Dermis lymphatic vessel endothelial cell (primary cell): Measurements from ENCODE around the gene SCAMP4. TPM values are rescaled to one million over a fixed set of nuclear protein-coding genes. Genes with fewer than 3 reads are reported as not detected.

Experiments used
- total RNA-seq: library from RNA; depleted of rRNA; stranded (reverse); fragments of >200 nt; gene quantifications from 2 replicates; pipeline ENCODE4 v1.2.1, GENCODE V29; 2014

The SCAMP4 gene
- total RNA-seq: 20.4 and 21.9 TPM in 2 replicates

DNA sequence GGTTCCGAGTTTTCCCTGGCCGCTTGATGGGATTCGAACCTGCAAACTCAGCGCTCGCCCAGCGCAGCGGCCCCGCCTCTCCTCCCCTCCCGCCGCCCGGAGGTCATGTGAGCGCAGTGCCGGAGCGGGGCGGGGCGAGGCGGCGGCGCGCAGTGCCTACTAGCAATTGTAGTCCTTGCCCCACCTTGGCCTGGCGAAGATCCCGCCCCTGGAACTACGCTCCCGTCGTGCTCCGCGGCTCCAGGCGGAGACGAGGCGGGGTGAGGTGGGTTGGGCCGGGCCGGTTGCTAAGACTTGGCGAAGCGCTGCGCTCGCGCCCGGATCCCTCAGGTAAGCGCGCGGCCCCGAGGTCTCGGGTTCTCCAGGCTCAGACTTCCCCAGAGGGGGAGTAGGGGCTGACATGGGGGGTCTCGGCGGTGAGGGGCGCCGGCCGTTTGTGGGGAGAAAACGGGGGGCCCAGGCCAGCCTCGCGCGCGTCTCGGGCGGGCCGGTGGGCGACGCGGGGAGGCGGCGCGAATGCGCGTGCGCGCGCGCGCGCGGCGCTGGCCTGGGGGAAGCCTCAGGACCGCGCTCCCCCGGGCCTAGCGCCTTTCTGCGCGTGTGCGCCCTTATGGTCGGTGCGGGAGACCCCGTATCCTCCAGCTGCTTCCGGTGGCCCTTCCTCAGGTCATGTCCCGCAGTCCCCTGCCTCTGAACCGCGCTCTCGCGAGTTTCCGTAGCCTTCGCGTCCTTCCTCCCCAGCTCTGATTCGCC, at the start of gene SCAMP4, which contains the start of gene ADAT3:
Gene SCAMP4 (plus strand): TSS at position 290 of the 753 bp plus-strand sequence. CDS start 9,621 bp downstream, outside the sequence.
Gene ADAT3 (plus strand): TSS at position 290 of the 753 bp plus-strand sequence. CDS start 6,649 bp downstream, outside the sequence.

DNA sequence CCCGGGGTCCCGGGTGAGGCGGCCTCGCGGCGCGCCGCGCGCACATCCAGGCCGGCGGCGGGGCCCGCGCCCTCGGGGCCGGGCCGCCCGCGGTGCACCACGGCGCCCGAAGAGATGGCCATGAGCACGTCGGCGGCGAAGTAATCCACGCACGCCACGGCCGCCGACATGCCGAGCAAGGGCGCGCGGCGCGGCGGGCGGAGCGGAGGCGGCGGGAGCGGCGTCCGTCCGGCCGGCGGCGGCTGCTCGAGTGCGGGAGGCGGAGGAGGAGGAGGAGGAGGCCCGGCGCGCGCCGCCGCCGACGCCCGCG, 41.9 kb upstream of the SCAMP4 start, which contains the start of gene KLF16:
Gene KLF16 (minus strand): TSS at position 252 of the 310 bp plus-strand sequence. CDS start 82 bp downstream, at position 170.

GRCh38 chr19:1885398-1886119, 19.6 kb upstream of the SCAMP4 start, which contains the start of gene ABHD17A:
TSS of gene ABHD17A (minus strand) at chr19:1885496. CDS start at chr19:1881566, 3,930 bp downstream.

DNA sequence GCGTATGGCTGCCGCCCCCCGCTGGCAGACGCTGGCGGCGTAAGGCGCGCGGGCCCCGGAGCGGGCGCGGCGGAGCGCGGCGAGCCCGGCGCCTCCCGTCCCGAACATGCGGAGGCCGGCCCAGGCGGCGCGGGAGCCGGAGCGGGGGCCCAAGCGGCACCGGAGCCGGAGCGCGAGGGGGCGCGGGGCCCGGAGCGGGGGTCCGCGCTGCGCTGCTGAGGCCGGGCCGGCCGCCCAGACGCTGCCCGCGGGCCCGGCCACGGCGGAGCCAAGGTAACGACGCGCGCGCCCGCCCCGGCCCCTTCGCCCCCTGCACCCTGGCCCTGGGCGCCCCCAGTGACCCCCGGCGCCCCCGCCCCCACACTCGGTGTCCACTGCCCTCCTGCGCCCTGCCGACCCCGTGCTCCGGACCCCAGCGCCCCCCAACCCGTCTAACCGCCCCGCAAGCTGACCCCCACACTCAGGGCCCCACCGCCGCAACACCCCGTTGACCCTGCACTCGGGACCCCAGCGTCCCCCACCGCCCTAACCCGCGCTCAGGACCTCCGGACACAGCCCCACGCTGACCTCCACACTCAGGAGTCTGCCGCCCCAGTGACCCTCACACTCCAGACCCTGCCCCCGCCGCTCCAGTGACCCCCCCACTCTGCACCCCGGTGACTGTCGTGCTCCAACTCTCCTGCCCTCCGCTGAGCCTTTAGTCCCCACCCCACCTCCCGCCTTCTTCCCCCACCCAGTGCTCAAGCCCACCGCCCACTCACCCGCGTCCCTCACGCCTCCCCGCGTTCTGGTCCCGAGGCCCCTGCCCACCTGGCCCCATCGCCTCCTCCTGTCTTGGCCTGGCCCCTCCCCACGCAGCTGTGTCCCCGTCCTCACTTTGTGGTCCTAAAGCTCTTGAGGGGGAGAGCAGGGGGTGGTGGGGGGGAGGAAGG, 36.2 kb downstream of the SCAMP4 start, which contains the start of gene CSNK1G2:
Gene CSNK1G2 (plus strand): TSS at position 27 of the 932 bp plus-strand sequence. CDS start 28,601 bp downstream, outside the sequence.

Other genes with a start within 250 kb of the SCAMP4 start
- gene ONECUT3, start 151.9 kb upstream of the SCAMP4 start, total RNA-seq: not detected in 2 replicates
- gene ATP8B3, start 93.1 kb upstream of the SCAMP4 start, total RNA-seq: 0.43 and 0.52 TPM in 2 replicates
- gene REXO1, start 56.9 kb upstream of the SCAMP4 start, total RNA-seq: 4.3 and 4.9 TPM in 2 replicates
- 3.9 and 4.7 TPM in 2 replicates for gene KLF16, start 41.8 kb upstream of the SCAMP4 start, total RNA-seq
- gene ABHD17A, start 19.9 kb upstream of the SCAMP4 start, total RNA-seq: 72.7 and 84.0 TPM in 2 replicates
- 1.9 and 2.0 TPM in 2 replicates for gene ADAT3, start within 50 bp of the SCAMP4 start, total RNA-seq
- 49.6 and 55.8 TPM in 2 replicates for gene CSNK1G2, start 35.8 kb downstream of the SCAMP4 start, total RNA-seq
- 29.8 and 40.8 TPM in 2 replicates for gene BTBD2, start 110.3 kb downstream of the SCAMP4 start, total RNA-seq
- 75.1 and 110 TPM in 2 replicates for gene MKNK2, start 145.8 kb downstream of the SCAMP4 start, total RNA-seq
- gene MOB3A, start 190.9 kb downstream of the SCAMP4 start, total RNA-seq: 14.1 and 20.4 TPM in 2 replicates
- 0.95 and 1.4 TPM in 2 replicates for gene IZUMO4, start 191.5 kb downstream of the SCAMP4 start, total RNA-seq
- gene AP3D1, start 246.2 kb downstream of the SCAMP4 start, total RNA-seq: 56.6 and 61.2 TPM in 2 replicates